NCI-H345 treated with DMSO at 0.1 percent for 48 hours (cell line): ENCODE results near the gene SPOPL.
"Not testable (repeated sequence)": the region's sequence is repeated elsewhere in the genome, so short reads cannot be mapped to it uniquely, and the experiment has no call there.

Source experiments
- DNase-seq: peaks from one replicate; lab custom pipeline; 2025; ENCODE audit not compliant: unreplicated experiment; lab: John Stamatoyannopoulos, UW

SPOPL gene

DNA sequence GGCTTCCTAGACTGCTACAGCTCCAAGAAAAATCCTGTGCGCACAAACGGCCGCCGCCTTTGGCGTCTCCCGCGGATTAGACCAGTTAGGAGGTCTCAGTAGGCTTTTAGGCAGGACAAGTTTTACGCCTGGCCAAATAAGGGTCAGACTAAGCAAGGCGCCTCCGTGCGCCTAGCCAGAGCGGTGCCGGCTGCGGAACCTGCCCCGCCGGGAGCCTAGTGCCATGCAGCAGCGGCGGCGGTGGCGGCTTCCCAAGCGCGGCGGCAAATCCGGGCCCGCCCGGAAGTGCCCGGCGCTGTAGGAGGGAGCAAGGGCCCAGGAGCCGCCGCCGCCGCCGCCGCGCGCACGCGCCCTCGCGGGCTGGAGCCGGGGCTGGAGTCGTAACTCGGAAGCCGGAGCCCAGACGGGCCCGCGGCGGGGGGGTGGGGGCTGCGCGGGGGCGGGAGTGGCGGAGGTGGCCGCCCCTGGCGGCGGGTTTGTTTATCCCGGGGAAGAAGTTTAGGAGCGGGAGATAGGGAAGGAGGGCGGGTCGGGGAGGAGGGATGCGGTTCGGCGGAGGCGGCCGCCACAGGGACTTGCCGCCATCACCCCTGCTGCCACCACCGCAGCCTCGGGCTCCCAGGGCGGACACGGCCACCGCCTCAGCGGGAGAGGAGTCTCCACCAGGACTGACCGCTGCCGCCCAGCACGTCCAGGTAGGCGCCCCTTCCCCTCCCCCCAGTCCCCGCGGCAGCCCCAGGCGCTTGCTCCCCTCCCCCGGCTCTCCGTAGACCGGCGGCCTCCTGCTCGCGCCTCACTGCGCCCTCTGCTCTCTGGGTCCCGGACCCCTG lies at the start of gene SPOPL:
SPOPL (plus strand) TSS at position 346 of the 830 bp plus-strand sequence. CDS start 48,447 bp downstream, outside the sequence.
- DNase-seq: peak; percentile 68

DNA sequence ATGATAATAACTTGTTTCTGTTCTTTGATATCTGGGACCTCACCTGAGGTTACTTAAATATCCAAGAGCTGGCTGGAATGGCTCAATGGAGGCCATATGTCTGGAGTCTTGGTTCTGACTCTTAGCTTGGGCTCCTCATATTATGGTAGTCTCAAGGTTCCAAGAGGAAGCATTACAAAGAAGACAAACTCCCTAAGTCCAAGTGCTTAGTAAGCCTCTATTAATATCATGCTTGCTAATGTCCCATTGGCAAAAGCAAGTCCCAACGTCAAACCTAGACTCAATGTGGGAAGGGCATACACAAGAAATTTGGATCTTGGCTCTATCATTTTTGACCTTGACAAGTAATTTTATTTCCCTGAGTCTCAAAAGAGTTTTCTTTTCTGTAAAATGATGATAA lies 49.2 kb upstream of the SPOPL start:
- DNase-seq: no peak

DNA sequence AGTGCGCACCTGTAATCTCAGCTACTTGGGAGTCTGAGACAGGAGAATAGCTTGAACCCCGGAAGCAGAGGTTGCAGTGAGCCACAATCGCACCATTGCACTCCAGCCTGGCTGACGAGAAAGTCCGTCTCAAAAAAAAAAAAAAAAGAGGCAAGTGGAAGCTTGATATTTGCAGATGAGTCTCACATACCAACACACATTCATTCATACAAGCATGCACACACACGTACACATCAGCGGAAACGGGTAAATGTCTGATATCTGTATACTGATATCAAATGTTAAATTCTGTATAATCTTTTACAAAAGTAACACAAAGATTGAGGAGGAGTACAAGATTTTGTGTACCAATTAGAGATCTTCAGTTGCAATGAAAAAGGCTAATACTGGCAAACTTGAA lies 47.8 kb upstream of the SPOPL start:
- DNase-seq: no peak

DNA sequence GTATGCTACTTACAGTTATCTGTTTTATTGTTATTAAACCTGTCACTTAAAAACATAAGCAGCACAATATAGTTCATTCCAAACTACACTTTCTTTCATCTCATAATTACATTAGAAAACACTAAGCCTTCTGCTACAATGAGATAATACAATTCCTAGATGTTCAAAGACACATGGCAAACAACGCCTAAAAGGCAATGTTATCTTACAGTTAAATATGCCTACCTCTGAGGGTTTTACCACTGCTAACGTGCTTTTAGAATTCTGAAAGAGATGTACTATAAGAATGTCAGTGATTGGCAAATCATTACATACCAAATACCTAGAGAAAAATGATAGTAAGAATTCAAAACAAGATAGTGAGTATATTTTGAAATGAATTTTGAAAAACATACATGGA lies 46.8 kb upstream of the SPOPL start:
- DNase-seq: no peak

DNA sequence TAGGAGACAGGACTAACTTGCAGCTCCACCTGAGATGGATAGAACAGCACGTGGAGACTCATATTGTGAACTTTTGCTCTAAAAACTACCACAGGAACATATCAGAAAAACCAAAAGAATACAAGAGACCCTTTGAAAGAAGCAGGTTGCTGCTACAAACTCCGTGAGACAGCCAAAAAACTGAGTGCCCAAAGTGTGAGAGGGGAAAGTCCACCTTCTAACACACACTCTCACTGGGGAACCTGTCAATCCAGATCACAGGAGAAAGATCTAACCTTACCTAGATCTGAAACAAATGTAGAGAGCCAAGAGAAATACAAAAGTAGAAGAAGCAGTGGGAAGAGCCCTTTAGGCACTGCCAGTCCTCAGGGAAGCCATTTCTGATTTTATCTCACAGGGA lies 46.3 kb upstream of the SPOPL start:
- no peak for DNase-seq

DNA sequence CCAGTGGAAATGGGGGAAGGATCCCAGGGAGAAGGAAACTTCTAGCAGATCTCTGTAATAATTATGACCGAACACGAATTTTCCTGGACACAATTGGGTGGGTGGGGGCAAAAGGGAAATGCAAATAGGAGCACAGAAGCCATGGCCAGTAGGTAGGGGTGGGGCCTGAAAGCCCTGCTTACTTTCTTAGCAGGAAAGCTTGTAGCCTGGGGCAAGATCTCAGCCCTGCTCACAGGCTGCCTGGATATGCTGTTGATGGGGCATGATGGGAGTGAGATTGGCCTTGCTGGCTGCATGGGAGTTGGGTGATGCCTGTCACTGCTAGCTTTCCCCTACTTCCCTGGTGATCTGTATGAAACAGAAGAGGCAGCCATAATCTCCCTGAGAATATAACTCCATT lies 45.9 kb upstream of the SPOPL start:
- DNase-seq: no peak

DNA sequence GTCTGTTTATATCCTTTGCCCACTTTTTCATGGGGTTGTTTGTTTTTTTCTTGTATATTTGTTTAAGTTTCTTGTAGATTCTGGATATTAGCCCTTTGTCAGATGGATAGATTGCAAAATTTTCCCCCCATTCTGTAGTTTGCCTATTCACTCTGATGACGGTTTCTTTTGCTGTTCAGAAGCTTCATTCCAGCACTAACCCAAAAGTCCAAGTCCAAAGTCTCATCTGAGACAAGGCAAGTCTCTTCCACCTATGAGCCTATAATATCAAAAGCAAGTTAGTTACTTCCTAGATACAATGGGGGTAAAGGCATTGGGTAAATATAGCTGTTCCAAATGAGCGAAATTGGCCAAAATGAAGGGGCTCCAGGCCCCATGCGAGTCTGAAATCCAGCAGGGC lies 38.9 kb upstream of the SPOPL start:
- not testable (repeated sequence) for DNase-seq

DNA sequence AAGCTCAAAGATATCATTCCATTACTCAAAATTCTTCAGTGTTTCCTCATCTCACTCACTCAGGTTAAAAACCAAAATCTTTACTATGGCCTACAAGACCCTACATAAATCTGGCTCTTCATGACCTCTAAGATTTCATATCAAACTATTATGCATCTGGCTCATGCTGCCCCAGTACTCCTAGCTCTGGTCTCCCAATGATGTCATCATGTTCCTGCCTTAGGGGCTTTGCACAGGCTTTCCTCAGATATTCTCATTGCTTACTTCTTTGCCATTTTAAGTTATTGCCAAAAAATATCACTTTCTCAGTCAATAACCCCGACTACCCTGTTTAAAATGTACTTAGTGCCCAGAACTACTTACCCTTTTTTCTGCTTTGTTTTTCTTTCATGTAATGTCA lies 33.0 kb upstream of the SPOPL start:
- DNase-seq: no peak

DNA sequence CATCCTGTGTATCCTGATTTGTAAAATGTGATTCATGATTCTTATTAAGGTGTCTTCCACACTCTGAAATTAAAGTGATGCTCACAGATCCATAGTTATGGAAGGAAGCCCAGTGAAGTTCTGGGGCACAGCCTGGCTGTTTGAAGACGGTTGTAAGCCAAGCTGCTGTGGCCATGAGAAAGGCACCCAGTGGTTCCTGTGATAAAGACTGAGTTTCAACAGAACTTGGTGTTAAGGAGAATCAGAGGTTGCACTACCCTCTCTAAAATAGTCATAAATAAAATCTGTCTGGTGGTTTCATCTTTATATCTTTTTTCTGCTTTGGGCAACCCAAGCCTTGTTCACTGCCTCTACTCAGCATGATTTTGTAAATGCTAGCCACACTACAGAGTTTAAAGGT lies 32.2 kb upstream of the SPOPL start:
- no peak for DNase-seq

DNA sequence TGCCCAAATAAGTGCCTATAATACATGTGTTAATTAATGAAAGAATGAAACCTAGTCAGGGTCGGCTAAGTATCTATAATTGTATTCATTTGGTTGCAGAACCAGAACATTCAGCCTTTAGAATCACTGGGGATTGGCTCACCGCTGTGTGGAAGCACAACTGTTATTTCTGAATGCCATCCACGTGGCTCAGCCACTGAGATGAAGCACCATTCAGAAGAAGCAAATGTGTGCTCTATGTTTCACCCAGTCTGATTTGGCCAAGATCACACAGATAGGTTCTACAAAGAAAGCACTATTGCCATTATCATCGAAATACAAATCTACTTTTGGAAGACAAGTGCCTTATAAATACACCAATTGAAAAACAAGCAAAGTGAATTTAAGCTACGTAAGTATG lies 30.6 kb upstream of the SPOPL start:
- no peak for DNase-seq

DNA sequence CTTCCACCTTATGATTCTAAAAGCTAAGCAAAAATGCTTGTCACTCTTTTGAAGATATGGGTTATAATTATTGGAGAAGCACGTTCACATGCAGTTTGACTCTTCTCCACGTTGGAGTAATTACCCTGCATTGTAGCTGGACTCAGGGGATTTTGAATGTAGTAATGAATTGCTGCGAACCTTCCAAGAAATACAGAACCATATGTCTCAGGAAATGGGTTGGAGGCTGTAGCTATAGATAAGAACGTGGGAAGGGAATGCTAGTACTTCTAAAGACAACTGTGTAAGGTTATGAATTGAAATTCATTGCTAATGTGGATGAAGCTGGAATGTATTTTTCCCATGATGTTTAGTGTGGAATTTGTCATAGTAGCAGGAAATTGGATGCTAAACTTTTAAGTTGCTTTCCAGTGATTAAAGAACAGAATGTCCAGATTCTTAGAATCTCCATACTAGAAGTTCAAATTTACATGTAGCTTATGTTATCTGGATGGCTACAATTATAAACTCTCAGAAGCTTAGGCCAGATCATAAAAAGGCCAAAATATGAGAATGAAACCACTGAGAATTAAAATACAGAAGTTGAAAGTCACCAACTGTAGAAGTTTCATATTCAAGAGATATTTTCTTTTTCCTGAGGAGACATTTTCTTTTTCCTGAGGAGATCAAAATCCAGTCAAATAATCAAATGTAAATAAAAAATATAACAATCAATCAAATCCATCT lies 27.3 kb upstream of the SPOPL start:
- no peak for DNase-seq

DNA sequence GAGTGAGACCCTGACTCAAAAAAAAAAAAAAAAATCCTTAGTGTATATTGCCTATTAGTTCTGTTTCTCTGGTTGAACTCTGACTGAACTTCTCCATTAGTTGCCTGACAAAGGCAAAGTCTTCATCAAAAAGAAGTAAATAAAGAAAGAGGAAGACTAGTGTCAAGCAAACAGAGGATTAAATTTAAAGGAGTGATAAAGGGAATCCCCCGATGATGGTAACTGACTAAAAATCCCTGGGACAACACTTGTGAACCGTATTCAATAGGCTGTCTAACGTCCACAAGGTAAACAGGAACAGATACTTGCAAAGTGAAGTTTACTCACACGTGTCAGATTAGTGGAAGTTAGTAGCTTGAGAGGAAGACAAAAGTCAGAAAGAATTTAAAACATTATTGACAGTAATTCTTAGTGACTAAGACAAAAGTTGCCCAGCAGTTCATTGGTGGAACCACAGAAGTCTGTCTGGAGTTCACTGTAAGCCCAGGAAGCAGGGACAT lies 26.2 kb upstream of the SPOPL start:
- no peak for DNase-seq

DNA sequence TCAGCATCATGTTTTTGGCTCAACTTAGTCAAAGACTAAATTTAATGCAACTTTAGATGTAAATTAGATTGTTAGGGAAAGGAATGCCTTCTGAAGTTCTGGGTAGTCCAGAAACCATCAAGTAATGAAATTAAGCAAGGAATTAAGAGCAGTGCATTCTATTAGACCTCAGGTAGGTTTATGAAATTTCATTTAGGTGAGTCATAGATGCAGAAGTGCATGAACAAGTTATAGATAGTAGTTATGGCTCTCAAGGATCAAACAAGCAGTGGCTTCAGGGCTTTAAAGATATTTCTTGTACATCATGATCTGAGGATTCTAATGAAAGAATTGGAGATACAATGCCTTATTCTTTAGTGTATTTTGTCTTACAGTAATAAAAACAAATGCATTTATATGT lies 25.4 kb upstream of the SPOPL start:
- no peak for DNase-seq

DNA sequence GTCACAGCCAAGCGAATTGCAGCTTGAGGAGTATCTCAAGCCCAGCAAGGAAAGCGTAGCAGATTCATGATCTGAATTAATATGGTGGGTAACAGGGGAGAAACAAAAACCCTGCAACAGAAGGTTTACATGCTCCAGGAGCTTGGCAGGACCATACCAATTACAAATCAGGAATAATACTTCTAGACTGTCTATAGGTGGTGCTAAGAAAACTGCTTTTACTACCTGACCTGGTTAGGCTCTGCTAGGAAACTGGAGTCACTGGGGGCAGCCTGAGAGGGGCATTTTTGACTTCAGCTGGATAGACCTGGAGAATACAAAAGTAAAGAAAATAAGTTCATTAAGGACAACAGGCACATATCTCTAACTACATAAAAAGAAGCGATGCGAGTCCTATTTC lies 24.6 kb upstream of the SPOPL start:
- DNase-seq: no peak

DNA sequence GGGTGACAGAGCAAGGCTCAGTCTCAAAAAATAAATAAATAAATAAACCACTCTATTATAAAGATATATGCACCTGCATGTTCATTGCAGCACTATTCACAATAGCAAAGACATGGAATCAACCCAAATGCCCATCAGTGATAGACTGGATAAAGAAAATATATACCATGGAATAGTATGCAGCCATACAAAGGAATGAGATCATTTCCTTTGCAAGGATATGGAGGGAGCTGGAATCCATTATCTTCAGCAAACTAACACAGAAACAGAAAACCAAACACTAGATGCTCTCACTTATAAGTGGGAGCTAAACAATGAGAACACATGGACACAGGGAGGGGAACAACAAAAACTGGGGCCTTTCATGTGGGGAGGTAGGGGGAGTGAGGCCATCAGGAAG lies 18.8 kb upstream of the SPOPL start:
- not testable (repeated sequence) for DNase-seq

DNA sequence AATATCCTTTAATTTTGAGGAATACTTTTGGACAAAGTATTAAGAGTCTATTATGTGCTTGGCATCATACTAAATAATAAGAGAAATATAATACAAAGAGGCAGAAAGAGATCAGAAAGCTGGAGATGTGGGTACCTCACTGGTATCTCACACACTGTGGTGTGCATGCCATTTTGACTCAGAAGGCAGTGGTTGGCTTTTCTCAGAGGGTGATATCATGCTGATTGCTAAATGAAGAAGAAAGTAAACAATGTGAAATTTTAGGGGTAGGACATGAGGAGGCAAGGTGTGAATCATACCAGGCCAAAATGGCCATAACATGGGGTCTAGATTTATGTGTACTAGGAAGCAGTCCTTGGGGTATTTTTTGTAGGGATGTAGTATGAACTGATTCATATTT lies 16.6 kb upstream of the SPOPL start:
- DNase-seq: no peak

DNA sequence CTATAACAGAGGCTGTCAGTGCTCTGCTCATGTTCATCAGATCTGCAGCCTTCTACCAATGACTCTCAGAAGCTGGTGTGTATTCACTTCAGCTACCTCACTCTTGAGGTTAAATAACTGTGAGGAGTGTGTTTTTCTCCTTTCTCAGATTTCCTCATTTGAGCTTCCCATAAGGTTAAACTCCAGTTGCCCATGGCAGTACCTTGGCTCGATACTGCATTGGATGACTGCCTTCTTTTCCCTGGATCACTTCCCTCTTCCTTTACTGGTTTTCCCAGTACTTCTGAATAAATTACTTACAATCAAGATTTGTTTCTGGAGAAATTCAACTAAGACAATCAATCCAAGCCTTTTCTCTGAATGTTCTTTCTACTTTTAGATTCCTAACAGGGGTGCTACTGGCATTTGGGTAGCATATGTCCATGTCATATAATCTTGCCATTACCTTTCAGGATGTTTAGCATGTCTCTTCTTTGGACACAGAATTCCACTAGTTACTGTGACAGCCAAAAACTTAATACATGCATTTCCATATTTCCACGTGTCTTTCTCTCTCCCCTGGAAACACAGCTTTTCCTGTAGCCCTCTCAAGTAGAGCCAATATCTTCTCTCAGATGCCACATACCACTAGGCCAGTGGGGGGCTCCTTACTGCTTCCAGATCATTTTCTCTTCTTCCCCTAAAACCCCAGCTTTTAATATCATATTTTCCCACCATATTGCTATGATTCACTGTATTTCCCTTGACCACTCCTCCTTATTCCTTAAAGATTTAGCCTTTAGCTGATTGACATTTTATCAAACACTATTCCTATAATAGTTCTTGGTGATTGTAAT lies 15.0 kb upstream of the SPOPL start:
- no peak for DNase-seq

DNA sequence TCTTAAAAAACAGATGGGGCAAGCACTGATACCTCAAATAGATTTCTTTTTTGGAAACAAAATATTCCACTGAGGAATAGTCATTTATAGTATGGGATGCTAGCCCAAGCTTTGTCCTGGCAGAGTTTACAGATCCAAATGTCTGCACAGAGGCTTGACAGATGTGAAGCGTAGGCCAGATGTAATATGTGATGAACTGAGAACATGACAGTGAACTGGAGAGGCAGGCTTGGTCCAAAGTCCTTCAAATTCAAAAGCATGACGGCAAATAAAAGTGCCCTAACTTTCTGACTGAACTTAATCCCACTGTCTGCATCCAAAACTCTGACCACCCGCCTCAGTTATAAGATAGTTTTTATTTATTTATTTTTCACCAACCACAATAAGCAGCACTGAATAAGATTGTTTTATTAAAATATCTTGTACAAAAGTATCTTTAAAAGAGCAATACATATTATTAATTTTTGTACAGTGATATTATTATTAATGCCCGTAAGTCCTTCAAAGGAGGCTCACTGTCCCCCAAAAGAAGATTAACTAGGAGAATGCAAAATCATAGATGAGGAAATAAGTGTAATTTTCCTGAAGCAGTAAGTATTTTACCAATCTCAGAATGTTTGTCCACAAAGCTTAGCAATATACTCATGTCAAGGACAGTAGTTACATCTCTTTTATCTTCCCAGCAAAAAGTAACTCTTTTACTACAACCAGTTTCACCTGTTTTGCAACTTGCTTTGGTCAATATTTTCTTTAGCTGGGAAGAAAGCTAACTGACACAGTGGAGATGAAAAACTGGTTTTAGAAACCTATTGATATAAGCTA lies 10.7 kb upstream of the SPOPL start:
- no peak for DNase-seq

DNA sequence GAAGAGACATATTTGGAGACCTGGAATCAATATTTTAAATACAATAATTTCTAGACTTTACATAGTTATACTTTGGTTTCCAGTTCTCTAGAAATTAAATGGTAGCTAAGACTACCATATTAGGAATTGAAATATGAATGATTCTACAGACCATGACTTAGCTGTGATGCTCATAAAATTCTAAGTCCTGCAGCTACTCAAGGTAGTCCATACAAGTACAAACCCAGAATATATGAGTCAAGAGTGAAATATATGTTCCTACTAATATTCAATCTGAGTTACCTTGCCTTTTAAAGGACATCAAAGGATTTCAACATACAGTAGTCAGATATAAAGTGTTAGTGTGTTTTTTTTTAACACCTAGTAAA lies 10.1 kb upstream of the SPOPL start:
- DNase-seq: no peak

DNA sequence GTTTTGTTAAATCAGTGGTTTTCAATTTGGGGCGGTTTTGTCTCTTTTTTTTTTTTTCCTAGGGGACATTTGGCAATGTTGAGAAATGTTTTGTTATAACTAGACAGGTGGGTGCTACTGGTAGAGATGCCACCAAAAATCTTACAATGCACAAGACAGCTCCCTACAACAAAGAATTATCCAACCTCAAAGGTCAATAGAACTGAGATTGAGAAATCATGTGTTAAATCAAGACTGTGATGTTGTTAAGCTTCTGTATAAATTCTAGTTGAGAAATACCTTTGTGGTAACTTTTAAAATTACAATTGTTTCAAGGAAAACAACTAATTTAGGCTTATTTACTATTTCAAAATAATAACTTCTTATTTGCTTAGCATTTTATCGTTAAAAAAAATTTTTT lies 9.4 kb upstream of the SPOPL start:
- DNase-seq: no peak

DNA sequence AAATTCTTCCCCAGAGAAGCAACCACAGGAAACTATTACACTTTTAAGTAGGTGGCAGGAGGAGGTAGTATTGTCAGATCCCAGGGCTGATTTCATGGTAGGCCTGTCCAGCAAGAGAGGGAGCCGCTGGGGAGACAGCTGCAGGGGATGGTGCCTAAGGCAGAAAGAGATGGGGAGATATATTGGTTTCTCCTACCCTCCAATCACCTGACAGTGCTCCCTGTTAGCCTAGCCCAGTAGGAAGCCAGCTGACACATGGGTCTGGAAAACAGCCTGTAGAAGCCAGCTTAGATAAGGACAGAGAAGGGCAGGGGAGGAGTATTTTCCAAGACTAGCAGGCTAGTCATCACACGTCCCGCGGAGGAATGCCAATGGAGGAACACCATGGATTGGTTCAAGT lies 8.2 kb upstream of the SPOPL start:
- no peak for DNase-seq
